ENCODE results near the gene LSP1. TPM values are rescaled to one million over a fixed set of nuclear protein-coding genes. Genes with fewer than 3 reads are reported as not detected.

Gene LSP1
- total RNA-seq, 1 experiment from 2014 or later, result not detected

- ChIA-PET POLR2A (ENCODE audit: low non-redundant PET) (no interaction called here), CTCF (interaction anchor here (1.1 kb wide), 1 partner anchor 175 kb away, joined by 3 read pairs; no protein-coding TSS in a partner anchor)
- Histone ChIP-seq H3K9me3 (ENCODE audit: low read depth, low read length, poor library complexity, severe bottlenecking) (no peaks in the 10 kb centered on the region), H3K4me1 (ENCODE audit: insufficient read depth, low read length, poor library complexity, severe bottlenecking) (no peaks in the 10 kb centered on the region), H3K36me3 (ENCODE audit: insufficient read depth, low read length, poor library complexity, severe bottlenecking) (no peaks in the 10 kb centered on the region), H3K27me3 (replicated peaks; ENCODE audit: insufficient read depth, low read depth, low read length, poor library complexity) (peaks cover 20% of the 10 kb centered on the region), H3K27ac (ENCODE audit: low read depth, low read length, poor library complexity, severe bottlenecking) (no peak overlapping the region), H3K4me3 (ENCODE audit: low read depth, low read length, poor library complexity, severe bottlenecking) (no peak overlapping the region)
- TF ChIP-seq, protein P1, sequence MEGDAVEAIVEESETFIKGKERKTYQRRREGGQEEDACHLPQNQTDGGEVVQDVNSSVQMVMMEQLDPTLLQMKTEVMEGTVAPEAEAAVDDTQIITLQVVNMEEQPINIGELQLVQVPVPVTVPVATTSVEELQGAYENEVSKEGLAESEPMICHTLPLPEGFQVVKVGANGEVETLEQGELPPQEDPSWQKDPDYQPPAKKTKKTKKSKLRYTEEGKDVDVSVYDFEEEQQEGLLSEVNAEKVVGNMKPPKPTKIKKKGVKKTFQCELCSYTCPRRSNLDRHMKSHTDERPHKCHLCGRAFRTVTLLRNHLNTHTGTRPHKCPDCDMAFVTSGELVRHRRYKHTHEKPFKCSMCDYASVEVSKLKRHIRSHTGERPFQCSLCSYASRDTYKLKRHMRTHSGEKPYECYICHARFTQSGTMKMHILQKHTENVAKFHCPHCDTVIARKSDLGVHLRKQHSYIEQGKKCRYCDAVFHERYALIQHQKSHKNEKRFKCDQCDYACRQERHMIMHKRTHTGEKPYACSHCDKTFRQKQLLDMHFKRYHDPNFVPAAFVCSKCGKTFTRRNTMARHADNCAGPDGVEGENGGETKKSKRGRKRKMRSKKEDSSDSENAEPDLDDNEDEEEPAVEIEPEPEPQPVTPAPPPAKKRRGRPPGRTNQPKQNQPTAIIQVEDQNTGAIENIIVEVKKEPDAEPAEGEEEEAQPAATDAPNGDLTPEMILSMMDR (conservative IDR thresholded peaks at IDR 0.05; ENCODE audit: low read depth, low read length), result no peak
- TF ChIP-seq EZH2 (IDR thresholded peaks at IDR 0.05; ENCODE audit: borderline replicate concordance, low read depth, low read length, poor library complexity, severe bottlenecking), result no peak
- no peak for DNase-seq (ENCODE audit: low spot score)
- intact Hi-C loops (cut with micrococcal nuclease; ENCODE audit: unreplicated experiment), result no loop called here
- BruUV-seq (replicated peaks), result no TSS peak
Measured at GRCh38 chr11:1827931-1828330, 25.0 kb upstream of the LSP1 start.

DNA sequence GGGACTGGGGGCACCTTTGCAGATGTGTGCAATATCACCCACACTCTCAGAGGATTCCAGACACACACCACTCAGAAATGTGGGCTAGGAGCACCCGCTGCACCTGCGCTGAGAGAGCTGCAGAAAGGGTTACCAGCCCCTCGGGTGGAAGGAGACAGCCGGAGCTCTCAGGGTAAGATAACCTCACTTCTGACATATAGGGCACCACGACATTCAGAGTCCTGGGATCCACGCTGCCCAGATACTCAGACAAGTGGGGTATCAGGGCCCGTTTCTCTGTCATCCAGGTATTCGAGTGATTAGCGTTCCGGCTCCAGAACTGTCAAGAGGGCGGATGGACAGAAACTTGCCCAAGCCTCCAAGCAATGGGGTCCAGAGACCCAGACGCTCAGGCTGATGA, 24.3 kb upstream of the LSP1 start:
- ChIA-PET POLR2A (ENCODE audit: low non-redundant PET) (no interaction called here), CTCF (interaction anchor here (0.6 to 1.1 kb wide), 2 partner anchors 11 to 176 kb away, joined by 3 to 5 read pairs; no protein-coding TSS in a partner anchor)
- H3K4me1 ChIP-seq (ENCODE audit: insufficient read depth, low read length, poor library complexity, severe bottlenecking), result no peaks in the 10 kb centered on the region
- H3K4me3 ChIP-seq (ENCODE audit: low read depth, low read length, poor library complexity, severe bottlenecking), result no peak overlapping the region
- no peak for TF ChIP-seq EZH2 (IDR thresholded peaks at IDR 0.05; ENCODE audit: borderline replicate concordance, low read depth, low read length, poor library complexity, severe bottlenecking)
- TF ChIP-seq, protein P1 (conservative IDR thresholded peaks at IDR 0.05; ENCODE audit: low read depth, low read length), result no peak
- H3K27ac ChIP-seq (ENCODE audit: low read depth, low read length, poor library complexity, severe bottlenecking), result no peak overlapping the region
- no TSS peak for BruUV-seq (replicated peaks)
- no peaks in the 10 kb centered on the region for H3K9me3 ChIP-seq (ENCODE audit: low read depth, low read length, poor library complexity, severe bottlenecking)
- peaks cover 20% of the 10 kb centered on the region for H3K27me3 ChIP-seq (replicated peaks; ENCODE audit: insufficient read depth, low read depth, low read length, poor library complexity)
- no peak for DNase-seq (ENCODE audit: low spot score)
- no peaks in the 10 kb centered on the region for H3K36me3 ChIP-seq (ENCODE audit: insufficient read depth, low read length, poor library complexity, severe bottlenecking)
- intact Hi-C loops (cut with micrococcal nuclease; ENCODE audit: unreplicated experiment), result no loop called here

GRCh38 chr11:1829039-1829820, 23.7 kb upstream of the LSP1 start:
- POLR2A ChIA-PET (ENCODE audit: low non-redundant PET), result no interaction called here
- Histone ChIP-seq H3K4me3 (ENCODE audit: low read depth, low read length, poor library complexity, severe bottlenecking) (no peak overlapping the region), H3K36me3 (ENCODE audit: insufficient read depth, low read length, poor library complexity, severe bottlenecking) (no peaks in the 10 kb centered on the region), H3K27me3 (replicated peaks; ENCODE audit: insufficient read depth, low read depth, low read length, poor library complexity) (peaks cover 20% of the 10 kb centered on the region), H3K4me1 (ENCODE audit: insufficient read depth, low read length, poor library complexity, severe bottlenecking) (no peaks in the 10 kb centered on the region), H3K27ac (ENCODE audit: low read depth, low read length, poor library complexity, severe bottlenecking) (no peak overlapping the region), H3K9me3 (ENCODE audit: low read depth, low read length, poor library complexity, severe bottlenecking) (no peaks in the 10 kb centered on the region)
- no TSS peak for BruUV-seq (replicated peaks)
- no peak for DNase-seq (ENCODE audit: low spot score)
- CTCF ChIA-PET, result interaction anchor here (0.6 to 1.1 kb wide), 3 partner anchors 10 to 177 kb away, joined by 3 to 5 read pairs (median 4); no protein-coding TSS in a partner anchor
- intact Hi-C loops (cut with micrococcal nuclease; ENCODE audit: unreplicated experiment), result no loop called here
- no peak for TF ChIP-seq EZH2 (IDR thresholded peaks at IDR 0.05; ENCODE audit: borderline replicate concordance, low read depth, low read length, poor library complexity, severe bottlenecking)
- TF ChIP-seq, protein P1 (conservative IDR thresholded peaks at IDR 0.05; ENCODE audit: low read depth, low read length), result no peak

Measured in A673 (cell line).